ENCODE measurements around the gene CEP128. TPM values are rescaled to one million over a fixed set of nuclear protein-coding genes. Genes with fewer than 3 reads are reported as not detected.
A peak's percentile ranks its signal among the peaks of the same experiment; 100 is the strongest.

CEP128 gene
- total RNA-seq, 1 experiment from 2014 or later: 28.3 TPM

- no peaks in the 10 kb centered on the region for H3K36me3 ChIP-seq (ENCODE audit: insufficient read depth, low read length)
Observed at GRCh38 chr14:80645667-80646413, 295.7 kb downstream of the CEP128 start.

GRCh38 chr14:80644826-80645225, 296.7 kb downstream of the CEP128 start:
- Histone ChIP-seq H3K9me3 (ENCODE audit: low read length) (no peaks in the 10 kb centered on the region), H3K4me3 (ENCODE audit: low read length) (no peak overlapping the region), H3K4me1 (ENCODE audit: low read length) (no peaks in the 10 kb centered on the region), H3K36me3 (ENCODE audit: insufficient read depth, low read length) (no peaks in the 10 kb centered on the region), H3K27me3 (ENCODE audit: low read length) (no peaks in the 10 kb centered on the region), H2AFZ (ENCODE audit: low read length) (no peak overlapping the region), H3K9ac (ENCODE audit: low read length) (no peak overlapping the region), H3K27ac (ENCODE audit: low read length) (no peak overlapping the region), H3K9me2 (replicated peaks; ENCODE audit: insufficient read depth, low read length) (no peaks in the 10 kb centered on the region), H3K79me2 (ENCODE audit: low read length) (no peaks in the 10 kb centered on the region), H3K4me2 (ENCODE audit: low read depth, low read length, poor library complexity, severe bottlenecking) (no peak overlapping the region), H4K20me1 (ENCODE audit: insufficient read depth, low read depth, low read length) (no peaks in the 10 kb centered on the region)
- no peak for DNase-seq

More at GRCh38 chr14:80645667-80646413, 295.7 kb downstream of the CEP128 start:
- H3K9me3 ChIP-seq (ENCODE audit: low read length): no peaks in the 10 kb centered on the region
- no peaks in the 10 kb centered on the region for H4K20me1 ChIP-seq (ENCODE audit: insufficient read depth, low read depth, low read length)
- no peaks in the 10 kb centered on the region for H3K27me3 ChIP-seq (ENCODE audit: low read length)
- no peaks in the 10 kb centered on the region for H3K4me1 ChIP-seq (ENCODE audit: low read length)
- no peaks in the 10 kb centered on the region for H3K79me2 ChIP-seq (ENCODE audit: low read length)
- H3K9ac ChIP-seq (ENCODE audit: low read length): no peak overlapping the region
- H3K27ac ChIP-seq (ENCODE audit: low read length): no peak overlapping the region
- H3K4me2 ChIP-seq (ENCODE audit: low read depth, low read length, poor library complexity, severe bottlenecking): no peak overlapping the region
- no peaks in the 10 kb centered on the region for H3K9me2 ChIP-seq (replicated peaks; ENCODE audit: insufficient read depth, low read length)
- no peak overlapping the region for H3K4me3 ChIP-seq (ENCODE audit: low read length)
- DNase-seq: no peak
- no peak overlapping the region for H2AFZ ChIP-seq (ENCODE audit: low read length)

GRCh38 chr14:80638620-80639515, 302.7 kb downstream of the CEP128 start:
- no peaks in the 10 kb centered on the region for H3K9me3 ChIP-seq (ENCODE audit: low read length)
- H4K20me1 ChIP-seq (ENCODE audit: insufficient read depth, low read depth, low read length): no peaks in the 10 kb centered on the region
- no peak overlapping the region for H3K4me3 ChIP-seq (ENCODE audit: low read length)
- no peak overlapping the region for H3K4me2 ChIP-seq (ENCODE audit: low read depth, low read length, poor library complexity, severe bottlenecking)
- no peak for DNase-seq
- H3K4me1 ChIP-seq (ENCODE audit: low read length): no peaks in the 10 kb centered on the region
- no peaks in the 10 kb centered on the region for H3K79me2 ChIP-seq (ENCODE audit: low read length)
- no peaks in the 10 kb centered on the region for H3K9me2 ChIP-seq (replicated peaks; ENCODE audit: insufficient read depth, low read length)
- H3K27ac ChIP-seq (ENCODE audit: low read length): no peak overlapping the region
- no peaks in the 10 kb centered on the region for H3K36me3 ChIP-seq (ENCODE audit: insufficient read depth, low read length)
- H3K27me3 ChIP-seq (ENCODE audit: low read length): no peaks in the 10 kb centered on the region
- no peak overlapping the region for H3K9ac ChIP-seq (ENCODE audit: low read length)
- H2AFZ ChIP-seq (ENCODE audit: low read length): no peak overlapping the region

- Histone ChIP-seq H3K79me2 (ENCODE audit: low read length) (no peaks in the 10 kb centered on the region), H3K9ac (ENCODE audit: low read length) (no peak overlapping the region), H3K27me3 (ENCODE audit: low read length) (no peaks in the 10 kb centered on the region), H3K4me1 (ENCODE audit: low read length) (no peaks in the 10 kb centered on the region), H3K27ac (ENCODE audit: low read length) (no peak overlapping the region), H3K9me3 (ENCODE audit: low read length) (no peaks in the 10 kb centered on the region), H3K4me2 (ENCODE audit: low read depth, low read length, poor library complexity, severe bottlenecking) (no peak overlapping the region), H3K4me3 (ENCODE audit: low read length) (no peak overlapping the region), H4K20me1 (ENCODE audit: insufficient read depth, low read depth, low read length) (no peaks in the 10 kb centered on the region), H3K36me3 (ENCODE audit: insufficient read depth, low read length) (no peaks in the 10 kb centered on the region), H3K9me2 (replicated peaks; ENCODE audit: insufficient read depth, low read length) (no peaks in the 10 kb centered on the region), H2AFZ (ENCODE audit: low read length) (no peak overlapping the region)
- no peak for DNase-seq
Observed at GRCh38 chr14:80637756-80638619, 303.6 kb downstream of the CEP128 start.

GRCh38 chr14:80636071-80636470, 305.5 kb downstream of the CEP128 start:
- Histone ChIP-seq H3K4me3 (ENCODE audit: low read length) (no peak overlapping the region), H3K36me3 (ENCODE audit: insufficient read depth, low read length) (no peaks in the 10 kb centered on the region), H3K79me2 (ENCODE audit: low read length) (no peaks in the 10 kb centered on the region), H3K9me3 (ENCODE audit: low read length) (no peaks in the 10 kb centered on the region), H3K9me2 (replicated peaks; ENCODE audit: insufficient read depth, low read length) (no peaks in the 10 kb centered on the region), H2AFZ (ENCODE audit: low read length) (no peak overlapping the region), H3K9ac (ENCODE audit: low read length) (no peak overlapping the region), H3K4me2 (ENCODE audit: low read depth, low read length, poor library complexity, severe bottlenecking) (no peak overlapping the region), H3K4me1 (ENCODE audit: low read length) (no peaks in the 10 kb centered on the region), H4K20me1 (ENCODE audit: insufficient read depth, low read depth, low read length) (no peaks in the 10 kb centered on the region), H3K27ac (ENCODE audit: low read length) (no peak overlapping the region), H3K27me3 (ENCODE audit: low read length) (no peaks in the 10 kb centered on the region)
- DNase-seq: peak; percentile 70

GRCh38 chr14:80634106-80634758, 307.3 kb downstream of the CEP128 start:
- H2AFZ ChIP-seq (ENCODE audit: low read length): no peak overlapping the region
- no peak overlapping the region for H3K4me2 ChIP-seq (ENCODE audit: low read depth, low read length, poor library complexity, severe bottlenecking)
- no peaks in the 10 kb centered on the region for H3K9me3 ChIP-seq (ENCODE audit: low read length)
- no peaks in the 10 kb centered on the region for H3K79me2 ChIP-seq (ENCODE audit: low read length)
- H3K9ac ChIP-seq (ENCODE audit: low read length): no peak overlapping the region
- H3K9me2 ChIP-seq (replicated peaks; ENCODE audit: insufficient read depth, low read length): no peaks in the 10 kb centered on the region
- H3K4me3 ChIP-seq (ENCODE audit: low read length): no peak overlapping the region
- no peaks in the 10 kb centered on the region for H3K4me1 ChIP-seq (ENCODE audit: low read length)
- no peaks in the 10 kb centered on the region for H3K27me3 ChIP-seq (ENCODE audit: low read length)
- H3K27ac ChIP-seq (ENCODE audit: low read length): no peak overlapping the region
- no peak for DNase-seq
- H4K20me1 ChIP-seq (ENCODE audit: insufficient read depth, low read depth, low read length): no peaks in the 10 kb centered on the region
- no peaks in the 10 kb centered on the region for H3K36me3 ChIP-seq (ENCODE audit: insufficient read depth, low read length)

GRCh38 chr14:80629606-80630005, 311.9 kb downstream of the CEP128 start:
- no peaks in the 10 kb centered on the region for H3K4me1 ChIP-seq (ENCODE audit: low read length)
- no peaks in the 10 kb centered on the region for H3K27me3 ChIP-seq (ENCODE audit: low read length)
- H3K9ac ChIP-seq (ENCODE audit: low read length): no peak overlapping the region
- no peak overlapping the region for H3K4me2 ChIP-seq (ENCODE audit: low read depth, low read length, poor library complexity, severe bottlenecking)
- H4K20me1 ChIP-seq (ENCODE audit: insufficient read depth, low read depth, low read length): no peaks in the 10 kb centered on the region
- no peaks in the 10 kb centered on the region for H3K9me2 ChIP-seq (replicated peaks; ENCODE audit: insufficient read depth, low read length)
- DNase-seq: no peak
- no peak overlapping the region for H3K4me3 ChIP-seq (ENCODE audit: low read length)
- H3K9me3 ChIP-seq (ENCODE audit: low read length): 0 out of 2 replicates have a peak, but pooled peaks cover 3% of the 10 kb centered on the region
- no peak overlapping the region for H2AFZ ChIP-seq (ENCODE audit: low read length)
- no peak overlapping the region for H3K27ac ChIP-seq (ENCODE audit: low read length)
- 0 out of 2 replicates have a peak, but pooled peaks cover 5% of the 10 kb centered on the region for H3K36me3 ChIP-seq (ENCODE audit: insufficient read depth, low read length)
- H3K79me2 ChIP-seq (ENCODE audit: low read length): no peaks in the 10 kb centered on the region
